Uterus (tissue), 2 donors: ENCODE measurements around the gene CENPX.

Source experiments
- POLR2A ChIP-seq, 2 donors: fragments of 450-650 bp; IDR thresholded peaks; one replicate each; pipeline ENCODE4 v1.6.1; 2016; ENCODE audit warnings: antibody characterized with exemption in 2 of 2, mild to moderate bottlenecking in 1 of 2, moderate library complexity in 1 of 2
- TF ChIP-seq, protein P1 (sequence below), 4 experiments: fragments of 200-600 bp in 2 of 4; fragments of 450-650 bp in 2 of 4; sonication (generic) in 2 of 4; IDR thresholded peaks; one replicate each; pipeline ENCODE4 v1.5.1; 2016 to 2019; ENCODE audit warnings: antibody characterized with exemption in 4 of 4, mild to moderate bottlenecking in 2 of 4, moderate library complexity in 1 of 4

DNA sequence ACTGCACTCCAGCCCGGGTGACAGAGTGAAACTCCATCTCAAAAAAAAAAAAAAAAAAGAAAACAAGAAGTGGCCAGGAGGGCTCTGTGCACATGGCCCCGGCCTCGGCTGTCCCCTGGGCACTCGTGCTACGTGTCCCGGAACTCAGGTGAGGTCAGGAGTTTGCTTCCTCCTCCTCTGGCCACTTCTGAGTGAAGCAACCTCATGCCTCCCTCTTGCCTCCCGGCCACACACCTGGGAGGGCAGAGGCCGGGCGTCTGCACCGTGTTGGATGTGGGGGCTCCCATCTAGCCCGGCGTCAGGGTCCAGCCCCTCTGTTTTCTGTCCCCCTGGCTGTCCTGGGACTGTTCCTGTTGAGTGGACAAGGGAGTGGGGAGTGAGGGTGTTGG, 23.1 kb downstream of the CENPX start:
- TF ChIP-seq, protein P1, sequence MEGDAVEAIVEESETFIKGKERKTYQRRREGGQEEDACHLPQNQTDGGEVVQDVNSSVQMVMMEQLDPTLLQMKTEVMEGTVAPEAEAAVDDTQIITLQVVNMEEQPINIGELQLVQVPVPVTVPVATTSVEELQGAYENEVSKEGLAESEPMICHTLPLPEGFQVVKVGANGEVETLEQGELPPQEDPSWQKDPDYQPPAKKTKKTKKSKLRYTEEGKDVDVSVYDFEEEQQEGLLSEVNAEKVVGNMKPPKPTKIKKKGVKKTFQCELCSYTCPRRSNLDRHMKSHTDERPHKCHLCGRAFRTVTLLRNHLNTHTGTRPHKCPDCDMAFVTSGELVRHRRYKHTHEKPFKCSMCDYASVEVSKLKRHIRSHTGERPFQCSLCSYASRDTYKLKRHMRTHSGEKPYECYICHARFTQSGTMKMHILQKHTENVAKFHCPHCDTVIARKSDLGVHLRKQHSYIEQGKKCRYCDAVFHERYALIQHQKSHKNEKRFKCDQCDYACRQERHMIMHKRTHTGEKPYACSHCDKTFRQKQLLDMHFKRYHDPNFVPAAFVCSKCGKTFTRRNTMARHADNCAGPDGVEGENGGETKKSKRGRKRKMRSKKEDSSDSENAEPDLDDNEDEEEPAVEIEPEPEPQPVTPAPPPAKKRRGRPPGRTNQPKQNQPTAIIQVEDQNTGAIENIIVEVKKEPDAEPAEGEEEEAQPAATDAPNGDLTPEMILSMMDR (IDR thresholded peaks at IDR 0.05): no peak
- no peak for TF ChIP-seq POLR2A (IDR thresholded peaks at IDR 0.05)
